T-helper 2 cell treated with Interferon-gamma antibody and Interleukin-4, amounts not matched to agents 5 μg/mL and 100 μg/mL, for 36 hours (primary cell): ENCODE data around the gene TWNK.
"Not testable (repeated sequence)": the region's sequence is repeated elsewhere in the genome, so short reads cannot be mapped to it uniquely, and the experiment has no call there.

Experiments used
- DNase-seq: peaks from one replicate; pipeline ENCODE4 v3.0.0; 2021; ENCODE audit warnings: low spot score
- H3K27ac Mint-ChIP-seq: one replicate; pipeline ENCODE4 v1.8.0; 2021; ENCODE audit warnings: mild to moderate bottlenecking, mixed read lengths
- H3K27me3 Mint-ChIP-seq: one replicate; pipeline ENCODE4 v1.8.0; 2021; ENCODE audit warnings: low read depth, mixed read lengths
- H3K36me3 Mint-ChIP-seq: one replicate; pipeline ENCODE4 v1.8.0; 2021; ENCODE audit warnings: low read depth, mixed read lengths
- H3K4me1 Mint-ChIP-seq: one replicate; pipeline ENCODE4 v1.8.0; 2021; ENCODE audit warnings: low read depth, mixed read lengths
- H3K4me3 Mint-ChIP-seq: one replicate; pipeline ENCODE4 v1.8.0; 2022; ENCODE audit warnings: mild to moderate bottlenecking, moderate library complexity, mixed read lengths
- H3K9me3 Mint-ChIP-seq: one replicate; pipeline ENCODE4 v1.8.0; 2021; ENCODE audit warnings: mixed read lengths

Gene TWNK

DNA sequence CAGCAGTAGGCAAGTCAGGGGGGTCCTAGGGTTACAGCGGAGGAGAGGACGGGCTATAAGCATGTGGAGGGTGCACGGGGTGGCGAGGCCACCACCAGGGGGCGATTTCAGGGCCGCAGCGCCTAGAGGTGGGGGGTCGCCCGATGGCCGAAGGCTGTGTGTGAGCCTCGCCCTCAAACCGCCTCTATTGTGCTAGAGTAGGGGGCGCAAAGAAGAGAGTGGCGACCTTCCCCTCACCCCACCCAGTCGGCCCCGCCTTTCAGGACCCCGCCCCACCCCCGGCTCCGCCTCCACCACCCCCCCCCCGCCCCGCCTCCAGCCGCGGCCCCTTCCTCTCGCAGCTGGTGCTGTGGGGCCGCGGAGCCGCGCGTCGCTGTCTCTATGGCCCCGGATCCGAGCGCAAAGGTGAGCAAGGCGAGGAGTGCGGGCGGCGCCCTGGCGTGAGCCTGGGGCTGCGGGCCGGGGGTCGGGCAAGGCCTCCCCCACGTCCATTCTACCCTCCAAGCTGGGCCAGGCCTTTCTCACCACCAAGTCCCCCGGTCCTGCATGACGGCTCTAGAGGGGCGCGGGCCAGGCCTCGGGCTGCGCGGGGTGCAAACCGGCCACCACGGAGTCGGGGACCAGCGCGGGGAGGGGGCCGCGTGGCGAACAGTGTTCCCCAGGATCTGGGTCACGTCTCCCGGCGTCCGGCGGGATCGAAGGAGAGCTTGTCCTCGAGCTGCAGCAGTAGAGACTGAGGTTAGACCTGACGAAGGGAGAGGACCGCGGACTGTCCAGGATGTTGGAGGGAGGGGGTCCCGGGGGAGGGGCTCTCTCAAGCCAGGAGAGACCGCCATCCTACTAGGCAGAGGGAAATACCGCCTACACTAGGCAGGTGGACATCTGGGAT lies 17.9 kb upstream of the TWNK start, which contains the start of gene SEMA4G:
Gene SEMA4G, plus strand, starts transcription at position 318 of the 889 bp plus-strand sequence. CDS start 3,409 bp downstream, outside the sequence.
- Mint-ChIP-seq H3K4me1 (peaks cover 7% of the 10 kb centered on the region), H3K9me3 (no peaks in the 10 kb centered on the region), H3K4me3 (peak within 1 kb of the TSS; percentile 71), H3K27ac (no peak within 1 kb of the TSS), H3K27me3 (peaks cover 8% of the 10 kb centered on the region), H3K36me3 (peaks cover 4% of the 10 kb centered on the region)
- DNase-seq = peak; percentile 22

DNA sequence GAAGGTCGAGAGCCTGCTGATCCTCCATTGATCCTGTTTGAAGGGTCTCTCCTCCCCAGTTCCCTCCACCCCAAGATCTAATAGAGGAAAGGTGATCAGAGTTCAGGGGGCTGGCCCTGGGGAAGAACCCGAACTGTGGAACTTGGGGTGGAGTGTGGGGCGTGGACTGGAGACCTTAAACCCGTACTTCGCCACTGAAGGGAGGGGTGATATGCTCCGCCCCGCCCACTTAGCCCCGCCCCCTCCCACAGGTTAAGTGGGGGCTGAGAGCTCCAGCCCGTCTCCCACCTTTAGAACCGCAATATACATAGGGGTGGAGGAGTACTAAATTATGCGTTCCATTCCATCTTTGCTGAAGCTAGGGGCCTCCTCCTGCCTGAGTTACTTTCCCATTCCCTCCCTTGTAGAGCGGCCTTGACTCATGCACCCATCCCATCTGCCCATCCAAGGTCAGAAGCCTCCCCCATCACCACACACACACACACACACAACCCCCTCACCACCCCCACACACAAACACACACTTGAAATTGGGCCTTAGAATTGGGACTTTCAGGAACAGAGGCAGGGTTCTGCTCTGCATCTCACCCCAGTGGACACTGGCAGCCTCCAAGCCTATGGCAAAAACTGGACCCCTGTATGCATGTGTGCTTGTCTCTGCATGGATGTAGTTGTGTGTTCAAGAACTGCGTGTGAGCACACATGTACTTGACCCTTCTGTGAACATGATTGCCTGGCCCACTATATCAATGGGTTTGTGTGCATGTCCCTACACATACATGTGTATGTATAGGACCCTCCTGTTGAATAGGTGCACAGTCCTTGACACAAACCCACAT lies 17.0 kb upstream of the TWNK start:
- peak overlapping the region; percentile 41 for H3K4me3 Mint-ChIP-seq
- H3K27ac Mint-ChIP-seq = no peak overlapping the region
- peaks cover 4% of the 10 kb centered on the region for H3K36me3 Mint-ChIP-seq
- H3K27me3 Mint-ChIP-seq = peaks cover 8% of the 10 kb centered on the region
- no peak for DNase-seq
- H3K9me3 Mint-ChIP-seq = no peaks in the 10 kb centered on the region
- H3K4me1 Mint-ChIP-seq = peaks cover 7% of the 10 kb centered on the region

DNA sequence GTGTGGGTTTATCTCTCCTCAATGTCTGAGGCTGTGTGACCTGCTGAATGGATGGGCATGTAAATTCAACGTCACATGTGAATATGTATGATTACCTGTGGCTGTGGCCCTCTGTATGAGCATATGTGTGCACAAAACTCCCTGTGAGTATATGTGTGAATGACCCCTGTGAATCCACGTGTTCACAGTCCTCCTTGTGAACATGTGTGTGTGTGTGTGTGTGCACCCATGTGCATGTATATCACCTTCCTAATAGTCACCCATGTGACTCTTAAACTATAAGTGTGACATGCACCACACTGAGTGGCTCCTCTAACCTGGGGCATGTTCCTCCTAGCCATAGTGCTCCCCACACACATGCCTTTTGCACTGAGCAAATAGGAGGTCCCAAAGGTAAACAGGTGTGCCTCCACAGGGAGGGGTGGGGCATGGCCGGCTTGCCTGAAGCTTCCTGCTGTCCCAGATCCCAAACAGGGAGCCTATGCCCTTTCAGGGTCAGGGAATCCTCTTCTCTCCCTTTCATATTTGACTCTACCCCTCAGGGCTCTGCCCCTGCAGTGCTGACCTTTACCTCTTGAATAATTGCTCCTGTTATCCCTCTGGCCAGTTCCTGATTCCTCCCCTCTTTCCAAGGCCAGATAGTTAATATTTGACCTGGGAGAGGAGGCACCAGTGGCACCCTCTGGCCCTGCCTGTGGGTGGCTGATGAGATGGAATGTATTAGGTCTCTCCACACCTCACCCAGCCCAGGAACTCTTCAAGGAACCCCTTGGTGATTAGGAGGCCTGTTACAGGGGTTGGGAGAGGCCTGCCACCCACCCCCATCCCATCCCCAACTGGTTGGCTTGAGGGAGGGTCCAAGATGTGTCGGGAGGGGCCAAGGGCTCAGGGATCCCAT lies 16.2 kb upstream of the TWNK start:
- Mint-ChIP-seq H3K27ac (no peak overlapping the region), H3K4me3 (no peak overlapping the region), H3K9me3 (no peaks in the 10 kb centered on the region), H3K36me3 (no peaks in the 10 kb centered on the region), H3K27me3 (peaks cover 8% of the 10 kb centered on the region), H3K4me1 (peaks cover 7% of the 10 kb centered on the region)
- DNase-seq = no peak

DNA sequence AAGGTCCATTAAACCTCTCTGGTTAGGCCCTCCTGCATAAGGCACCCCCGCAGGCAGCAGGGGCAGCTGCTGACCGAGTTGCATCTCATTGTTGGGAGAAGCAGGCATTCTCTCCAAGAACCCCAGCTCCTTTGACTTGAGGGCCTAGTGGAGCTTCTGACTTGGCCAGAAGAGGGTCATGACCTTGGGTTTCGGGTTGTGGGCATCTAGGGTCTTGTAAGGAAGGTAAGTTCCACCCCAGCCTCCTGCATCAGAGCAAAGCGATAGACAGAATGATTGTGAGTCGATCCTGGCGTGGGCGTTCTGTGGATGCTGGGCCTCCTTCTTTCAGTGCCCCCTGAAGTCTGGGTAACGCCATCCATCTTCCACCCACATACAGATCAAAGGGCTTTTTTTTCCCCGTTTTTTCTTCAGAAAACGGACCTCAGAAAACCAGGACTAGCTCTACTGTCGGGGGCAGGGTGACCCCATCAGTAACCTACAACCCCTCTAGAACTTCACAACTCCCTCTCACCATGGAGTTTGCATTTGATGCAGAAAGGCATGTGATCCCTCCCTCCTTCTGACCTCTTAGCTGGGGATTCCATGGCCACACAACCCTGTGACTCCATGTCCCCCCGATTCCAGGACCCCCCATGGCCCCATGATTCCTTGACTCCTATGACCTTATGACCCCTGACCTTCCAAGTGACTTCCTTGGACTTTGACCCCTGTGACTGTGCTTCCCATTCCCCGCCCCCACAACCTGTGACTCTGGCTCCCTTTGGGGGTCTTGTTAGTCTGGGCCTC lies 15.0 kb upstream of the TWNK start:
- DNase-seq = no peak
- Mint-ChIP-seq H3K4me1 (peaks cover 7% of the 10 kb centered on the region), H3K27me3 (peaks cover 8% of the 10 kb centered on the region), H3K9me3 (no peaks in the 10 kb centered on the region), H3K27ac (no peak overlapping the region), H3K4me3 (no peak overlapping the region), H3K36me3 (no peaks in the 10 kb centered on the region)

DNA sequence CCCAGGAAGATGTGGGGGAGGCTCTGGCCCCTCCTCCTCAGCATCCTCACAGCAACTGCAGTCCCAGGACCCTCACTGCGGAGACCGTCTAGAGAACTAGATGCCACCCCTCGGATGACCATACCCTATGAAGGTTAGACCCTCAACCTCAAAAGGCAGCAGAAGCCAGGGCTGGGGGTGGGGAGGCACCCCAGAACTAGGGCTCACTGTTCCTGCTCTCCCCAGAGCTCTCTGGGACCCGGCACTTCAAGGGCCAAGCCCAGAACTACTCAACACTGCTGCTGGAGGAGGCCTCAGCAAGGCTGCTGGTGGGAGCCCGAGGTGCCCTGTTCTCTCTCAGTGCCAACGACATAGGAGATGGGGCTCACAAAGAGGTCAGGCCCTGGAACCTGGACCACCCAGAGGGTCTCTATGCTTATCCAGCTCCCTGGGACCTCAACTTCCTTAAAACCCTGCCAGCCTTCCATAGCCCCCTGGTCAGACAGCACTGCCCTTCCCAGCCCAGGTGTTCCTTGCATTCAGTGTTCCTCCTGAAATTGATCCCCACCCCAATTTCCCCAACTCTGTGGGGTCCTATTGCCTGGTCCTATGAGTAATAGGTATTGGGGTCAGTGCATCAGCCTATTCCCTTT lies 14.3 kb upstream of the TWNK start:
- Mint-ChIP-seq H3K27me3 (peaks cover 8% of the 10 kb centered on the region), H3K36me3 (no peaks in the 10 kb centered on the region), H3K4me1 (peaks cover 7% of the 10 kb centered on the region), H3K27ac (no peak overlapping the region), H3K9me3 (no peaks in the 10 kb centered on the region), H3K4me3 (no peak overlapping the region)
- no peak for DNase-seq

DNA sequence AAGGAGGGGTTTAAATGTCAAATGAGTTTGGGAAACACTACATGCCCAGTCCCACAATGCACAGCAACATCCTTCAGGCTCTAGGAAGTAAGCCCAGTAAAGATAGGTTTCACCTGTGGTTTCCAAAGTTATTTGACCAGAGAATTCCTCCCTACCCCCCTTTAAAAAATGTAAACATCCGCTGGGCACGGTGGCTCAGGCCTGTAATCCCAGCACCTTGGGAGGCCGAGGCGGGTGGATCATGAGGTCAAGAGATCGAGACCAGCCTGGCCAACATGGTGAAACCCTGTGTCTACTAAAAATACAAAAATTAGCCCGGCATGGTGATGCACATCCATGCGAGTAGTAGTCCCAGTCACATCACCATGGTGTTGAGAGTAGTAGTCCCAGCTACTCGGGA lies 11.9 kb upstream of the TWNK start:
- not testable (repeated sequence) for H3K27me3 Mint-ChIP-seq, H3K4me1 Mint-ChIP-seq, H3K4me3 Mint-ChIP-seq, H3K36me3 Mint-ChIP-seq, H3K27ac Mint-ChIP-seq, H3K9me3 Mint-ChIP-seq, DNase-seq

DNA sequence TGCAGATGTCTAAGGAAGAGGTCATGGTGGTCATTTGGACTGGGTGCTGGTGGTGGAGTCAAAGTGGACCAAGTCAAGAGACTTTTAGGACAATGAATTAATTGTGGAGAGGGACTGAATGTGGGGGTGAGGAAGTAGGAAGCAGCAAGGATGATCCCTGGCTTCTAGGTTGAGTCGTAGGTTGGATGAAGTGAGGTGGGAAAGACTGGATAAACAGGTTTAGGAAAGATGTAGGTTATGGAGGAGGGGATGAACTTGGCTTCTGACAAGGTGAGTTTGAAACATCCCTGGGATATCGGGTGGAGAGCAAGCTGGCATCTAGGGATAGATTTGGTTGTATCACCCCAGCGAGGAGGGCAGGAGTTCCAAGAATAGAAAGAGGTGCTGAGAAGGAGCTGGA lies 10.4 kb upstream of the TWNK start:
- Mint-ChIP-seq H3K27me3 (no peaks in the 10 kb centered on the region), H3K27ac (no peak overlapping the region), H3K4me1 (no peaks in the 10 kb centered on the region), H3K9me3 (no peaks in the 10 kb centered on the region), H3K36me3 (no peaks in the 10 kb centered on the region), H3K4me3 (no peak overlapping the region)
- DNase-seq = no peak

DNA sequence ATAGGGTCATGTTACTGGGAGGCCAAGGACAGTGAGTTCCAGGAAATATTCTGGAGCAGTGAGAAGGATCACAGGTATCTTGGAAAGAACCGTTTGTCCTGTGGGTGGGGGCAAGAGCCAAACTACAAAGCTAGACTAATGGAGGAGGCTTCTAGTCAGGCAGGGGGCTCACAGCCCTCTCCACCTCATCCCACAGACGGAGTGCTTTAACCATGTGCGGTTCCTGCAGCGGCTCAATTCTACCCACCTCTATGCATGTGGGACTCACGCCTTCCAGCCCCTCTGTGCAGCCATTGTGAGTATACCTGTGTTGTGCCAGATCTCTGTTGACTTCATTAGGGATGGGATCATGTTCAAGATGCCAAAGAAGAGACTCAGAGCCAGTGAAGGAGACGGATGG lies 9.9 kb upstream of the TWNK start:
- H3K27me3 Mint-ChIP-seq = no peaks in the 10 kb centered on the region
- H3K4me1 Mint-ChIP-seq = no peaks in the 10 kb centered on the region
- H3K27ac Mint-ChIP-seq = no peak overlapping the region
- H3K4me3 Mint-ChIP-seq = no peak overlapping the region
- no peaks in the 10 kb centered on the region for H3K36me3 Mint-ChIP-seq
- no peaks in the 10 kb centered on the region for H3K9me3 Mint-ChIP-seq
- no peak for DNase-seq

DNA sequence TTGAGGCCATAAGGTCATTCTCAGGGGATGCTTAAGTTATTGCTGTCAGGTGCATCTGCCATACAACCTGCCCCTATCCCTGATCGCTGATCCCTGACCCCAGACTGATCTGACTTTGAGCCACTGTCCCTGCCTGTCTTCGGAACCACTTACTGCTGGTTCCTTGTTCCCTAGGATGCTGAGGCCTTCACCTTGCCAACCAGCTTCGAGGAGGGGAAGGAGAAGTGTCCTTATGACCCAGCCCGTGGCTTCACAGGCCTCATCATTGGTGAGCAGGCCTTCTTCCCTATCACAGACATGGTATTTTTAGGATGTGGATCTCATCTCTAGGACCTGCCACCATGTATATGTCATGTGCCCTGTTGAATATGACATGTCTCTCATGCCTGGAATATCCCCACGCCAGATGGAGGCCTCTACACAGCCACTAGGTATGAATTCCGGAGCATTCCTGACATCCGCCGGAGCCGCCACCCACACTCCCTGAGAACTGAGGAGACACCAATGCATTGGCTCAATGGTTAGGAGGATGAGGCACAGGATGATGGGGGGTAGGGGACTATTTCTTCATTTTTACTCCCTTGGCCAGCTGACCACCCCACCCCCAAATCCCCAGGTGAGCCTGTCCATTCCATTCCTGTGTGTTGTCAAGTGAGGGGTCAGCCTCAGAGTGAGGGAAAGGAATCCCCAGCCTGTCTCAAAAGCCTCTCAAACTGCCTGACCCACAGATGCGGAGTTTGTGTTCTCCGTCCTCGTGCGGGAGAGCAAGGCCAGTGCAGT lies 9.0 kb upstream of the TWNK start:
- no peak for DNase-seq
- Mint-ChIP-seq H3K4me3 (no peak overlapping the region), H3K27me3 (no peaks in the 10 kb centered on the region), H3K9me3 (no peaks in the 10 kb centered on the region), H3K4me1 (no peaks in the 10 kb centered on the region), H3K36me3 (no peaks in the 10 kb centered on the region), H3K27ac (no peak overlapping the region)

DNA sequence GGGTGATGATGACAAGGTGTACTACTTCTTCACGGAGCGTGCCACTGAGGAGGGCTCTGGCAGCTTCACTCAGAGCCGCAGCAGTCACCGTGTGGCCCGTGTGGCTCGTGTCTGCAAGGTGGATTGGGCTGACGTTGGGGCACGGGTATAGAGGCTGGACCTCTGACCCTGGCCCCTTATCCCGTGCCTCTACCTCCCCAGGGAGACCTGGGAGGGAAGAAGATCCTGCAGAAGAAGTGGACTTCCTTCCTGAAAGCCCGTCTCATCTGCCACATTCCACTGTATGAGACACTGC lies 8.5 kb upstream of the TWNK start:
- no peak for DNase-seq
- no peaks in the 10 kb centered on the region for H3K27me3 Mint-ChIP-seq
- no peaks in the 10 kb centered on the region for H3K36me3 Mint-ChIP-seq
- no peak overlapping the region for H3K27ac Mint-ChIP-seq
- no peaks in the 10 kb centered on the region for H3K4me1 Mint-ChIP-seq
- H3K9me3 Mint-ChIP-seq = no peaks in the 10 kb centered on the region
- H3K4me3 Mint-ChIP-seq = no peak overlapping the region

DNA sequence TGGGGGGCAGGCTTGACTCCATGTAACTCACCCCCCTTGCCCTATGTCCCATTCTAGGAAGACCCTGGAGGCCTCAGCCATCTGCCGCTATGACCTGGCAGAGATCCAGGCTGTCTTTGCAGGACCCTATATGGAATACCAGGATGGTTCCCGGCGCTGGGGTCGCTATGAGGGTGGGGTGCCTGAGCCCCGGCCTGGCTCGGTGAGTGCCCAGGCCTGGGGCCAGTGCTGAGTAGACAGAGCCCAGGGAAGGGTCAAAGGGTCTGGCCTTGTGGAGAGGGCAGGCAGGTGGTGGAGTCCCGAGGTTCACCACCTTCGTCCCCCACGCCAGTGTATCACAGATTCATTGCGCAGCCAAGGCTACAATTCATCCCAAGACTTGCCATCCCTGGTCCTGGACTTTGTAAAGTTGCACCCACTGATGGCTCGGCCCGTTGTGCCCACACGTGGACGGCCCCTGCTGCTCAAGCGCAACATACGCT lies 7.5 kb upstream of the TWNK start:
- H3K4me3 Mint-ChIP-seq = no peak overlapping the region

DNA sequence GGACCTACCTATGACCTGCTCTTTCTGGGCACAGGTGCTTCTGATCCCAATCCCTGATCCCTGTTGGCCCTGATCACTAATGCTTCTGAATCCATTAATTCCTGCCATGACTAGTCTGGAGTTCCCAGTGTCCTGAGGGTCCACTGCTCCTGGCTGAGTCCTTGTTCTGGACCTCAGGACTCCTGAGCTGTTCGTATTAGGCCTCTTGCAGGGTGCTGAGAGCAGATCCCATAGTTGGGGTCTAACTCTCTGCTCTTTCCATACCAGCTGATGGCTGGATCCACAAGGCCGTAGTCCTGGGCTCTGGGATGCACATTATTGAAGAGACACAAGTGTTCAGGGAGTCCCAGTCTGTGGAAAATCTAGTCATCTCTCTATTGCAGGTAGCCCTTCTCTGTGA lies 7.0 kb upstream of the TWNK start:
- Mint-ChIP-seq H3K4me1 (no peaks in the 10 kb centered on the region), H3K27me3 (no peaks in the 10 kb centered on the region), H3K27ac (no peak overlapping the region), H3K9me3 (no peaks in the 10 kb centered on the region), H3K36me3 (no peaks in the 10 kb centered on the region), H3K4me3 (no peak overlapping the region)
- DNase-seq = no peak

More for the DNA sequence above, 7.5 kb upstream of the TWNK start:
- no peak overlapping the region for H3K27ac Mint-ChIP-seq
- no peaks in the 10 kb centered on the region for H3K36me3 Mint-ChIP-seq
- H3K4me1 Mint-ChIP-seq = no peaks in the 10 kb centered on the region
- no peaks in the 10 kb centered on the region for H3K27me3 Mint-ChIP-seq
- DNase-seq = no peak
- no peaks in the 10 kb centered on the region for H3K9me3 Mint-ChIP-seq
